Parathyroid adenoma (tissue), 2 donors: ENCODE measurements around the gene BBOX1.
"Not testable (repeated sequence)": the region's sequence is repeated elsewhere in the genome, so short reads cannot be mapped to it uniquely, and the experiment has no call there.

Source experiments
- H2AFZ ChIP-seq: fragments of 300-600 bp; sonication (generic); one replicate; pipeline ENCODE4 v1.7.0; 2017; ENCODE audit warnings: antibody characterized with exemption, mild to moderate bottlenecking
- H3K27ac ChIP-seq: fragments of 300-600 bp; sonication (generic); one replicate; pipeline ENCODE4 v1.7.0; 2017
- H3K27me3 ChIP-seq: fragments of 300-600 bp; sonication (generic); one replicate; pipeline ENCODE4 v1.7.0; 2017; ENCODE audit warnings: low read length; ENCODE audit not compliant: control insufficient read depth, insufficient read depth
- H3K36me3 ChIP-seq: fragments of 300-600 bp; sonication (generic); one replicate; pipeline ENCODE4 v1.7.0; 2017; ENCODE audit warnings: low read length; ENCODE audit not compliant: control insufficient read depth, insufficient read depth
- H3K4me1 ChIP-seq: fragments of 300-600 bp; sonication (generic); one replicate; pipeline ENCODE4 v1.7.0; 2017; ENCODE audit warnings: control low read depth
- H3K4me2 ChIP-seq: fragments of 300-600 bp; sonication (generic); one replicate; pipeline ENCODE4 v1.7.0; 2017; ENCODE audit warnings: low read length
- H3K4me3 ChIP-seq: fragments of 300-600 bp; sonication (generic); one replicate; pipeline ENCODE4 v1.7.0; 2017; ENCODE audit warnings: low read depth, low read length
- H3K79me2 ChIP-seq: fragments of 300-600 bp; sonication (generic); one replicate; pipeline ENCODE4 v1.7.0; 2017; ENCODE audit warnings: control low read depth
- H3K9ac ChIP-seq: fragments of 300-600 bp; sonication (generic); one replicate; pipeline ENCODE4 v1.7.0; 2017; ENCODE audit warnings: mild to moderate bottlenecking
- H3K9me3 ChIP-seq: fragments of 300-600 bp; sonication (generic); one replicate; pipeline ENCODE4 v1.7.0; 2017; ENCODE audit warnings: low read length; ENCODE audit not compliant: control insufficient read depth
- CTCF ChIP-seq: fragments of 300-600 bp; sonication (generic); IDR thresholded peaks from one replicate; pipeline ENCODE4 v1.7.0; 2017; ENCODE audit warnings: antibody characterized with exemption, mild to moderate bottlenecking
- donor health status: primary hyperparathyroidism.

The BBOX1 gene

GRCh38 chr11:27089746-27090145, 49.1 kb downstream of the BBOX1 start:
- no peaks in the 10 kb centered on the region for H3K36me3 ChIP-seq
- no peaks in the 10 kb centered on the region for H3K27me3 ChIP-seq
- no peaks in the 10 kb centered on the region for H3K4me1 ChIP-seq
- H3K4me3 ChIP-seq: no peak overlapping the region
- no peak overlapping the region for H3K27ac ChIP-seq
- H2AFZ ChIP-seq: no peak overlapping the region
- no peak for TF ChIP-seq CTCF
- H3K9ac ChIP-seq: no peak overlapping the region
- H3K9me3 ChIP-seq: no peaks in the 10 kb centered on the region
- no peak overlapping the region for H3K4me2 ChIP-seq
- H3K79me2 ChIP-seq: no peaks in the 10 kb centered on the region

- not testable (repeated sequence) for H3K9me3 ChIP-seq, H3K4me3 ChIP-seq, H3K4me2 ChIP-seq, H3K27me3 ChIP-seq, H3K9ac ChIP-seq, H2AFZ ChIP-seq, H3K4me1 ChIP-seq, H3K79me2 ChIP-seq, H3K36me3 ChIP-seq, H3K27ac ChIP-seq
Measured at GRCh38 chr11:27090357-27090948, 49.8 kb downstream of the BBOX1 start.

- no peaks in the 10 kb centered on the region for H3K79me2 ChIP-seq
- H3K4me3 ChIP-seq: no peak overlapping the region
- no peak overlapping the region for H3K9ac ChIP-seq
- H3K27ac ChIP-seq: no peak overlapping the region
- H2AFZ ChIP-seq: no peak overlapping the region
- no peaks in the 10 kb centered on the region for H3K36me3 ChIP-seq
- H3K4me2 ChIP-seq: no peak overlapping the region
- no peaks in the 10 kb centered on the region for H3K9me3 ChIP-seq
- no peak for TF ChIP-seq CTCF
- H3K27me3 ChIP-seq: no peaks in the 10 kb centered on the region
- H3K4me1 ChIP-seq: no peaks in the 10 kb centered on the region
Measured at GRCh38 chr11:27094120-27094519, 53.5 kb downstream of the BBOX1 start.

- Histone ChIP-seq H2AFZ (no peak overlapping the region), H3K9ac (no peak overlapping the region), H3K9me3 (no peaks in the 10 kb centered on the region), H3K4me1 (no peaks in the 10 kb centered on the region), H3K4me3 (no peak overlapping the region), H3K4me2 (no peak overlapping the region), H3K27me3 (no peaks in the 10 kb centered on the region), H3K27ac (no peak overlapping the region), H3K36me3 (no peaks in the 10 kb centered on the region), H3K79me2 (no peaks in the 10 kb centered on the region)
- TF ChIP-seq CTCF: no peak
Measured at GRCh38 chr11:27095059-27095458, 54.4 kb downstream of the BBOX1 start.

GRCh38 chr11:27095887-27096286, 55.3 kb downstream of the BBOX1 start:
- H3K36me3 ChIP-seq: no peaks in the 10 kb centered on the region
- no peak overlapping the region for H2AFZ ChIP-seq
- H3K4me3 ChIP-seq: no peak overlapping the region
- no peaks in the 10 kb centered on the region for H3K79me2 ChIP-seq
- H3K27me3 ChIP-seq: no peaks in the 10 kb centered on the region
- no peaks in the 10 kb centered on the region for H3K4me1 ChIP-seq
- no peaks in the 10 kb centered on the region for H3K9me3 ChIP-seq
- no peak overlapping the region for H3K27ac ChIP-seq
- H3K4me2 ChIP-seq: no peak overlapping the region
- no peak overlapping the region for H3K9ac ChIP-seq
- no peak for TF ChIP-seq CTCF
